Endothelial cell of umbilical vein (primary cell): ENCODE measurements around the gene ARMH3.

Experiments
- EZH2 ChIP-seq: IDR thresholded peaks from 2 replicates; pipeline ENCODE4 v1.6.1; 2012; ENCODE audit warnings: borderline replicate concordance, low read depth, mild to moderate bottlenecking, moderate library complexity, low read length, inconsistent platforms; ENCODE audit not compliant: severe bottlenecking
- GATA2 ChIP-seq: IDR thresholded peaks from 2 replicates; pipeline ENCODE4 v1.7.0; 2011; ENCODE audit warnings: low read depth, mild to moderate bottlenecking, moderate library complexity, mixed read lengths, low read length; ENCODE audit not compliant: insufficient read length, insufficient read depth
- JUN ChIP-seq: IDR thresholded peaks from 2 replicates; pipeline ENCODE4 v1.6.1; 2011; ENCODE audit warnings: borderline replicate concordance, low read depth; ENCODE audit not compliant: insufficient read length, insufficient read depth
- MYC ChIP-seq: IDR thresholded peaks from one replicate; pipeline ENCODE4 v1.6.1; 2011; ENCODE audit warnings: mild to moderate bottlenecking, low read depth, low read length
- POLR2A ChIP-seq: IDR thresholded peaks from 2 replicates; pipeline ENCODE4 v1.6.1; 2012; ENCODE audit warnings: low read depth, mild to moderate bottlenecking, control low read depth, low read length
- POLR2AphosphoS5 ChIP-seq: IDR thresholded peaks from 2 replicates; pipeline ENCODE4 v1.6.1; 2012; ENCODE audit warnings: low read depth, mild to moderate bottlenecking, control low read depth, low read length, moderate library complexity; ENCODE audit not compliant: insufficient read depth
- TF ChIP-seq, protein P1 (sequence below), 2 donors: IDR thresholded peaks; 1 replicate in 1 of 2; 2 replicates in 1 of 2; pipeline ENCODE4 v1.5.1; 2011; ENCODE audit warnings: low read length in 2 of 2, mild to moderate bottlenecking in 2 of 2, moderate library complexity in 2 of 2, control low read depth in 1 of 2, inconsistent platforms in 1 of 2, low read depth in 1 of 2; ENCODE audit not compliant: insufficient read depth in 1 of 2; ENCODE audit errors: extremely low read depth in 1 of 2
- TF ChIP-seq, protein P2 (sequence below): IDR thresholded peaks from 2 replicates; pipeline ENCODE4 v1.6.1; 2011; ENCODE audit not compliant: insufficient read depth, insufficient read length

- TF ChIP-seq, protein P1, sequence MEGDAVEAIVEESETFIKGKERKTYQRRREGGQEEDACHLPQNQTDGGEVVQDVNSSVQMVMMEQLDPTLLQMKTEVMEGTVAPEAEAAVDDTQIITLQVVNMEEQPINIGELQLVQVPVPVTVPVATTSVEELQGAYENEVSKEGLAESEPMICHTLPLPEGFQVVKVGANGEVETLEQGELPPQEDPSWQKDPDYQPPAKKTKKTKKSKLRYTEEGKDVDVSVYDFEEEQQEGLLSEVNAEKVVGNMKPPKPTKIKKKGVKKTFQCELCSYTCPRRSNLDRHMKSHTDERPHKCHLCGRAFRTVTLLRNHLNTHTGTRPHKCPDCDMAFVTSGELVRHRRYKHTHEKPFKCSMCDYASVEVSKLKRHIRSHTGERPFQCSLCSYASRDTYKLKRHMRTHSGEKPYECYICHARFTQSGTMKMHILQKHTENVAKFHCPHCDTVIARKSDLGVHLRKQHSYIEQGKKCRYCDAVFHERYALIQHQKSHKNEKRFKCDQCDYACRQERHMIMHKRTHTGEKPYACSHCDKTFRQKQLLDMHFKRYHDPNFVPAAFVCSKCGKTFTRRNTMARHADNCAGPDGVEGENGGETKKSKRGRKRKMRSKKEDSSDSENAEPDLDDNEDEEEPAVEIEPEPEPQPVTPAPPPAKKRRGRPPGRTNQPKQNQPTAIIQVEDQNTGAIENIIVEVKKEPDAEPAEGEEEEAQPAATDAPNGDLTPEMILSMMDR (IDR thresholded peaks at IDR 0.05; ENCODE audit: extremely low read depth in 1 of 2, insufficient read depth in 1 of 2, low read depth in 1 of 2, low read length in 2 of 2), result no peak
- no peak for TF ChIP-seq POLR2A
- TF ChIP-seq POLR2AphosphoS5, result no peak
- TF ChIP-seq, protein P2, sequence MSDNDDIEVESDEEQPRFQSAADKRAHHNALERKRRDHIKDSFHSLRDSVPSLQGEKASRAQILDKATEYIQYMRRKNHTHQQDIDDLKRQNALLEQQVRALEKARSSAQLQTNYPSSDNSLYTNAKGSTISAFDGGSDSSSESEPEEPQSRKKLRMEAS, result no peak
- no peak for TF ChIP-seq EZH2
- TF ChIP-seq MYC, result no peak
- no peak for TF ChIP-seq GATA2
- no peak for TF ChIP-seq JUN
Observed at GRCh38 chr10:101886521-101887312, 169.3 kb downstream of the ARMH3 start.
